Liver (tissue), 3 donors: ENCODE data around the gene LRP10.

Source experiments
- ATF3 ChIP-seq: IDR thresholded peaks from 2 replicates; pipeline ENCODE4 v1.6.1; 2016; ENCODE audit warnings: antibody characterized with exemption
- CTCF ChIP-seq: fragments of 150-350 bp; IDR thresholded peaks from 2 replicates; pipeline ENCODE4 v1.5.1; 2017; ENCODE audit warnings: improper control_type of control experiment, low read depth, low read length; ENCODE audit not compliant: missing input control
- GABPA ChIP-seq, 2 donors: IDR thresholded peaks in 1 of 2; conservative IDR thresholded peaks in 1 of 2; 2 replicates each; pipeline ENCODE4 v1.6.1; 2016; ENCODE audit warnings: antibody characterized with exemption in 2 of 2, mild to moderate bottlenecking in 1 of 2, moderate library complexity in 1 of 2
- HNF4A ChIP-seq, 2 donors: conservative IDR thresholded peaks; 2 replicates each; pipeline ENCODE4 v1.6.1; 2016; ENCODE audit warnings: antibody characterized with exemption in 2 of 2, mild to moderate bottlenecking in 2 of 2
- JUND ChIP-seq, 2 donors: IDR thresholded peaks; 2 replicates each; pipeline ENCODE4 v1.6.1; 2016; ENCODE audit warnings: antibody characterized with exemption in 2 of 2
- MAX ChIP-seq: IDR thresholded peaks from 2 replicates; pipeline ENCODE4 v1.6.1; 2016; ENCODE audit warnings: antibody characterized with exemption
- NR2F2 ChIP-seq: IDR thresholded peaks from 2 replicates; pipeline ENCODE4 v1.6.1; 2016; ENCODE audit warnings: antibody characterized with exemption
- RAD21 ChIP-seq, 2 donors: IDR thresholded peaks; 2 replicates each; pipeline ENCODE4 v1.6.1; 2016; ENCODE audit warnings: antibody characterized with exemption in 2 of 2, mild to moderate bottlenecking in 2 of 2
- REST ChIP-seq: IDR thresholded peaks from 2 replicates; pipeline ENCODE4 v1.6.1; 2016; ENCODE audit warnings: antibody characterized with exemption, mild to moderate bottlenecking
- RXRA ChIP-seq, 2 donors: IDR thresholded peaks; 2 replicates each; pipeline ENCODE4 v1.6.1; 2017 to 2018; ENCODE audit warnings: antibody characterized with exemption in 2 of 2, mild to moderate bottlenecking in 1 of 2
- SP1 ChIP-seq: IDR thresholded peaks from 2 replicates; pipeline ENCODE4 v1.6.1; 2018; ENCODE audit warnings: antibody characterized with exemption, mild to moderate bottlenecking
- TAF1 ChIP-seq: conservative IDR thresholded peaks from 2 replicates; pipeline ENCODE4 v1.6.1; 2016; ENCODE audit warnings: antibody characterized with exemption, mild to moderate bottlenecking
- YY1 ChIP-seq: IDR thresholded peaks from 2 replicates; pipeline ENCODE4 v1.6.1; 2016; ENCODE audit warnings: antibody characterized with exemption, mild to moderate bottlenecking
- ZBTB33 ChIP-seq: IDR thresholded peaks from 2 replicates; pipeline ENCODE4 v1.6.1; 2016; ENCODE audit warnings: antibody characterized with exemption
- donor health status: healthy.
- donor health status: healthy.

GRCh38 chr14:22884738-22885523 is 13.4 kb downstream of the LRP10 start:
- TF ChIP-seq RAD21 (IDR thresholded peaks at IDR 0.05) = no peak
- TF ChIP-seq CTCF = no peak
- TF ChIP-seq ATF3 = no peak
- no peak for TF ChIP-seq HNF4A (conservative IDR thresholded peaks at IDR 0.05)
- TF ChIP-seq REST = no peak
- TF ChIP-seq TAF1 = no peak
- TF ChIP-seq MAX = no peak
- TF ChIP-seq YY1 = no peak
- TF ChIP-seq JUND (IDR thresholded peaks at IDR 0.05) = no peak
- no peak for TF ChIP-seq GABPA (IDR thresholded peaks at IDR 0.05 in 1 of 2, conservative IDR thresholded peaks at IDR 0.05 in 1 of 2)
- TF ChIP-seq SP1 = no peak
- no peak for TF ChIP-seq RXRA (IDR thresholded peaks at IDR 0.05)
- no peak for TF ChIP-seq ZBTB33
- no peak for TF ChIP-seq NR2F2
